Liver (tissue), 9 donors: ENCODE data around the gene EFNB3. TPM values are rescaled to one million over a fixed set of nuclear protein-coding genes. Genes with fewer than 3 reads are reported as not detected.

ENCODE experiments used
- DNase-seq: peaks from one replicate; pipeline ENCODE4 v3.0.0-alpha.2; 2017; ENCODE audit warnings: low spot score
- H3K27ac ChIP-seq, 2 donors: one replicate each; pipeline ENCODE4 v1.7.0; 2013; ENCODE audit warnings: inconsistent platforms in 2 of 2, low read length in 2 of 2, control low read depth in 1 of 2, low read depth in 1 of 2, mild to moderate bottlenecking in 1 of 2
- H3K27me3 ChIP-seq, 4 donors: one replicate each; pipeline versions ENCODE4 v1.6.1 to v1.7.0; 2013; ENCODE audit warnings: low read length in 3 of 4, inconsistent platforms in 1 of 4, mild to moderate bottlenecking in 1 of 4, moderate library complexity in 1 of 4; ENCODE audit not compliant: control insufficient read depth in 4 of 4, insufficient read depth in 4 of 4
- H3K36me3 ChIP-seq, 4 donors: one replicate each; pipeline versions ENCODE4 v1.6.1 to v1.7.0; 2013; ENCODE audit warnings: low read length in 3 of 4, mild to moderate bottlenecking in 3 of 4, low read depth in 1 of 4, moderate library complexity in 1 of 4; ENCODE audit not compliant: control insufficient read depth in 4 of 4, insufficient read depth in 3 of 4
- H3K4me1 ChIP-seq, 4 donors: one replicate each; pipeline versions ENCODE4 v1.6.1 to v1.7.0; 2013; ENCODE audit warnings: low read length in 3 of 4, mild to moderate bottlenecking in 3 of 4, moderate library complexity in 1 of 4; ENCODE audit not compliant: control insufficient read depth in 4 of 4, insufficient read depth in 4 of 4
- H3K4me3 ChIP-seq, 3 donors: one replicate each; pipeline versions ENCODE4 v1.6.1 to v1.7.0; 2013; ENCODE audit warnings: low read length in 3 of 3, control low read depth in 1 of 3, low read depth in 1 of 3, mild to moderate bottlenecking in 1 of 3
- H3K9ac ChIP-seq, 2 donors: one replicate each; pipeline ENCODE4 v1.7.0; 2013; ENCODE audit warnings: low read length in 2 of 2, mild to moderate bottlenecking in 2 of 2, moderate library complexity in 2 of 2, control low read depth in 1 of 2, low read depth in 1 of 2
- H3K9me3 ChIP-seq, 4 donors: one replicate each; pipeline versions ENCODE4 v1.6.1 to v1.7.0; 2013; ENCODE audit warnings: low read length in 3 of 4; ENCODE audit not compliant: control insufficient read depth in 4 of 4
- EGR1 ChIP-seq, 2 donors: IDR thresholded peaks; 2 replicates each; pipeline ENCODE4 v1.6.1; 2016 to 2018; ENCODE audit warnings: antibody characterized with exemption in 2 of 2, low read depth in 2 of 2
- FOXA1 ChIP-seq: IDR thresholded peaks from 2 replicates; pipeline ENCODE4 v1.6.1; 2016; ENCODE audit warnings: antibody characterized with exemption
- FOXA2 ChIP-seq: IDR thresholded peaks from 2 replicates; pipeline ENCODE4 v1.6.1; 2016; ENCODE audit warnings: antibody characterized with exemption
- GABPA ChIP-seq, 2 donors: IDR thresholded peaks in 1 of 2; conservative IDR thresholded peaks in 1 of 2; 2 replicates each; pipeline ENCODE4 v1.6.1; 2016; ENCODE audit warnings: antibody characterized with exemption in 2 of 2, mild to moderate bottlenecking in 1 of 2, moderate library complexity in 1 of 2
- HNF4A ChIP-seq, 2 donors: conservative IDR thresholded peaks; 2 replicates each; pipeline ENCODE4 v1.6.1; 2016; ENCODE audit warnings: antibody characterized with exemption in 2 of 2, mild to moderate bottlenecking in 2 of 2
- HNF4G ChIP-seq: IDR thresholded peaks from 2 replicates; pipeline ENCODE4 v1.6.1; 2016; ENCODE audit warnings: antibody characterized with exemption
- JUND ChIP-seq, 2 donors: IDR thresholded peaks; 2 replicates each; pipeline ENCODE4 v1.6.1; 2016; ENCODE audit warnings: antibody characterized with exemption in 2 of 2
- MAX ChIP-seq: IDR thresholded peaks from 2 replicates; pipeline ENCODE4 v1.6.1; 2016; ENCODE audit warnings: antibody characterized with exemption
- NR2F2 ChIP-seq: IDR thresholded peaks from 2 replicates; pipeline ENCODE4 v1.6.1; 2016; ENCODE audit warnings: antibody characterized with exemption
- RAD21 ChIP-seq, 2 donors: IDR thresholded peaks; 2 replicates each; pipeline ENCODE4 v1.6.1; 2016; ENCODE audit warnings: antibody characterized with exemption in 2 of 2, mild to moderate bottlenecking in 2 of 2
- RXRA ChIP-seq, 2 donors: IDR thresholded peaks; 2 replicates each; pipeline ENCODE4 v1.6.1; 2017 to 2018; ENCODE audit warnings: antibody characterized with exemption in 2 of 2, mild to moderate bottlenecking in 1 of 2
- SP1 ChIP-seq: IDR thresholded peaks from 2 replicates; pipeline ENCODE4 v1.6.1; 2018; ENCODE audit warnings: antibody characterized with exemption, mild to moderate bottlenecking
- TAF1 ChIP-seq: conservative IDR thresholded peaks from 2 replicates; pipeline ENCODE4 v1.6.1; 2016; ENCODE audit warnings: antibody characterized with exemption, mild to moderate bottlenecking
- YY1 ChIP-seq: IDR thresholded peaks from 2 replicates; pipeline ENCODE4 v1.6.1; 2016; ENCODE audit warnings: antibody characterized with exemption, mild to moderate bottlenecking
- WGBS: extraction: QIAGEN DNeasy Blood & Tissue Kit; methylation state at CpG from one replicate; pipeline ENCODE4 v1.1.7; 2013; 5-methylcytosine and 5-hydroxymethylcytosine counted together
- polyA plus RNA-seq, 2 donors: library from polyadenylated mRNA; stranded (reverse) in 1 of 2; unstranded in 1 of 2; fragments of 200-250 nt in 1 of 2; fragments of >200 nt in 1 of 2; fragmentation: Nextera tagmentation in 1 of 2; extraction: Ambion mirVana in 1 of 2; gene quantifications; one replicate each; pipeline versions ENCODE4 v1.2.1 to v1.2.3, GENCODE V29; 2013 to 2015
- total RNA-seq, 2 donors: library from RNA; depleted of rRNA; stranded (reverse); fragments of >200 nt; gene quantifications; one replicate each; pipeline ENCODE4 v1.2.3, GENCODE V29; 2014
- TF ChIP-seq, protein P1 (sequence below): IDR thresholded peaks from 2 replicates; pipeline ENCODE4 v1.6.1; 2016; ENCODE audit warnings: antibody characterized with exemption
- TF ChIP-seq, protein P2 (sequence below): fragments of 150-350 bp; IDR thresholded peaks from 2 replicates; pipeline ENCODE4 v1.5.1; 2017; ENCODE audit warnings: improper control_type of control experiment, low read depth, low read length; ENCODE audit not compliant: missing input control
- TF ChIP-seq, protein P3 (sequence below): IDR thresholded peaks from 2 replicates; pipeline ENCODE4 v1.6.1; 2016; ENCODE audit warnings: antibody characterized with exemption, mild to moderate bottlenecking
- TF ChIP-seq, protein P4 (sequence below): IDR thresholded peaks from 2 replicates; pipeline ENCODE4 v1.6.1; 2016; ENCODE audit warnings: antibody characterized with exemption
- donor health status: healthy.
- donor health status: healthy.
- donor health status: healthy.
- donor health status: healthy.
- donor health status: healthy.

The EFNB3 gene
- total and polyA plus RNA-seq, 4 donors: 0.19 to 0.80 (median 0.41) TPM

DNA sequence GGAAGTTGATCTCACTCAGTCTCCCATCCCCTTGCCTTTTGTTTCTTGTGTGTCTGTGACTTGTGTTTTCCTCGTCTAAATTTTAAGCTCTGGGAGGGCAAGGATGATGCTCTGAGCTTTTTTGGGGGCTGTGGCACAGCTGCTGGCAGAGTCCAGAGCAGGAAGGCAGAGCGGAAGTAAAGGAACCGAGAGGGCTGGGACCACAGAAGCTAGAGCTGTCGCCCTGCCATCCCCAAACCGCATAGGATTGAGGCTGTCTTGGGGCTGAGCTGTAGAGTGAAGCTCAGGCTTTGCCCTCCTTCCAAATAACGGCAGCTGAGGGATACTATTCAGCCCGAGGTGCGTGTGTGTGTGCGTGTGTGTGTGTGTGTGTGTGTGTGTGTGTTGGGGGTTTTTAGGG is 8.8 kb downstream of the EFNB3 start:
- no peak overlapping the region for H3K27ac ChIP-seq
- no peak for DNase-seq
- H3K27me3 ChIP-seq: peaks cover 0 to 27% (median 10%) of the 10 kb centered on the region in 4 donors
- no peaks in the 10 kb centered on the region for H3K9me3 ChIP-seq
- H3K4me1 ChIP-seq: peaks cover 3 to 14% (median 10%) of the 10 kb centered on the region in 4 donors
- H3K4me3 ChIP-seq: no peak overlapping the region
- no peak overlapping the region for H3K9ac ChIP-seq
- H3K36me3 ChIP-seq: no peaks in the 10 kb centered on the region
- TF ChIP-seq, protein P1, sequence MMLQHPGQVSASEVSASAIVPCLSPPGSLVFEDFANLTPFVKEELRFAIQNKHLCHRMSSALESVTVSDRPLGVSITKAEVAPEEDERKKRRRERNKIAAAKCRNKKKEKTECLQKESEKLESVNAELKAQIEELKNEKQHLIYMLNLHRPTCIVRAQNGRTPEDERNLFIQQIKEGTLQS: no peak
- TF ChIP-seq GABPA (IDR thresholded peaks at IDR 0.05 in 1 of 2, conservative IDR thresholded peaks at IDR 0.05 in 1 of 2): no peak
- TF ChIP-seq, protein P2, sequence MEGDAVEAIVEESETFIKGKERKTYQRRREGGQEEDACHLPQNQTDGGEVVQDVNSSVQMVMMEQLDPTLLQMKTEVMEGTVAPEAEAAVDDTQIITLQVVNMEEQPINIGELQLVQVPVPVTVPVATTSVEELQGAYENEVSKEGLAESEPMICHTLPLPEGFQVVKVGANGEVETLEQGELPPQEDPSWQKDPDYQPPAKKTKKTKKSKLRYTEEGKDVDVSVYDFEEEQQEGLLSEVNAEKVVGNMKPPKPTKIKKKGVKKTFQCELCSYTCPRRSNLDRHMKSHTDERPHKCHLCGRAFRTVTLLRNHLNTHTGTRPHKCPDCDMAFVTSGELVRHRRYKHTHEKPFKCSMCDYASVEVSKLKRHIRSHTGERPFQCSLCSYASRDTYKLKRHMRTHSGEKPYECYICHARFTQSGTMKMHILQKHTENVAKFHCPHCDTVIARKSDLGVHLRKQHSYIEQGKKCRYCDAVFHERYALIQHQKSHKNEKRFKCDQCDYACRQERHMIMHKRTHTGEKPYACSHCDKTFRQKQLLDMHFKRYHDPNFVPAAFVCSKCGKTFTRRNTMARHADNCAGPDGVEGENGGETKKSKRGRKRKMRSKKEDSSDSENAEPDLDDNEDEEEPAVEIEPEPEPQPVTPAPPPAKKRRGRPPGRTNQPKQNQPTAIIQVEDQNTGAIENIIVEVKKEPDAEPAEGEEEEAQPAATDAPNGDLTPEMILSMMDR: no peak
- no peak for TF ChIP-seq YY1
- no peak for TF ChIP-seq MAX
- TF ChIP-seq, protein P3, sequence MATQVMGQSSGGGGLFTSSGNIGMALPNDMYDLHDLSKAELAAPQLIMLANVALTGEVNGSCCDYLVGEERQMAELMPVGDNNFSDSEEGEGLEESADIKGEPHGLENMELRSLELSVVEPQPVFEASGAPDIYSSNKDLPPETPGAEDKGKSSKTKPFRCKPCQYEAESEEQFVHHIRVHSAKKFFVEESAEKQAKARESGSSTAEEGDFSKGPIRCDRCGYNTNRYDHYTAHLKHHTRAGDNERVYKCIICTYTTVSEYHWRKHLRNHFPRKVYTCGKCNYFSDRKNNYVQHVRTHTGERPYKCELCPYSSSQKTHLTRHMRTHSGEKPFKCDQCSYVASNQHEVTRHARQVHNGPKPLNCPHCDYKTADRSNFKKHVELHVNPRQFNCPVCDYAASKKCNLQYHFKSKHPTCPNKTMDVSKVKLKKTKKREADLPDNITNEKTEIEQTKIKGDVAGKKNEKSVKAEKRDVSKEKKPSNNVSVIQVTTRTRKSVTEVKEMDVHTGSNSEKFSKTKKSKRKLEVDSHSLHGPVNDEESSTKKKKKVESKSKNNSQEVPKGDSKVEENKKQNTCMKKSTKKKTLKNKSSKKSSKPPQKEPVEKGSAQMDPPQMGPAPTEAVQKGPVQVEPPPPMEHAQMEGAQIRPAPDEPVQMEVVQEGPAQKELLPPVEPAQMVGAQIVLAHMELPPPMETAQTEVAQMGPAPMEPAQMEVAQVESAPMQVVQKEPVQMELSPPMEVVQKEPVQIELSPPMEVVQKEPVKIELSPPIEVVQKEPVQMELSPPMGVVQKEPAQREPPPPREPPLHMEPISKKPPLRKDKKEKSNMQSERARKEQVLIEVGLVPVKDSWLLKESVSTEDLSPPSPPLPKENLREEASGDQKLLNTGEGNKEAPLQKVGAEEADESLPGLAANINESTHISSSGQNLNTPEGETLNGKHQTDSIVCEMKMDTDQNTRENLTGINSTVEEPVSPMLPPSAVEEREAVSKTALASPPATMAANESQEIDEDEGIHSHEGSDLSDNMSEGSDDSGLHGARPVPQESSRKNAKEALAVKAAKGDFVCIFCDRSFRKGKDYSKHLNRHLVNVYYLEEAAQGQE: no peak
- TF ChIP-seq NR2F2: no peak
- TF ChIP-seq, protein P4, sequence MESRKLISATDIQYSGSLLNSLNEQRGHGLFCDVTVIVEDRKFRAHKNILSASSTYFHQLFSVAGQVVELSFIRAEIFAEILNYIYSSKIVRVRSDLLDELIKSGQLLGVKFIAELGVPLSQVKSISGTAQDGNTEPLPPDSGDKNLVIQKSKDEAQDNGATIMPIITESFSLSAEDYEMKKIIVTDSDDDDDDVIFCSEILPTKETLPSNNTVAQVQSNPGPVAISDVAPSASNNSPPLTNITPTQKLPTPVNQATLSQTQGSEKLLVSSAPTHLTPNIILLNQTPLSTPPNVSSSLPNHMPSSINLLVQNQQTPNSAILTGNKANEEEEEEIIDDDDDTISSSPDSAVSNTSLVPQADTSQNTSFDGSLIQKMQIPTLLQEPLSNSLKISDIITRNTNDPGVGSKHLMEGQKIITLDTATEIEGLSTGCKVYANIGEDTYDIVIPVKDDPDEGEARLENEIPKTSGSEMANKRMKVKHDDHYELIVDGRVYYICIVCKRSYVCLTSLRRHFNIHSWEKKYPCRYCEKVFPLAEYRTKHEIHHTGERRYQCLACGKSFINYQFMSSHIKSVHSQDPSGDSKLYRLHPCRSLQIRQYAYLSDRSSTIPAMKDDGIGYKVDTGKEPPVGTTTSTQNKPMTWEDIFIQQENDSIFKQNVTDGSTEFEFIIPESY: no peak
- TF ChIP-seq HNF4A (conservative IDR thresholded peaks at IDR 0.05): no peak
- no peak for TF ChIP-seq SP1
- TF ChIP-seq FOXA2: no peak
- TF ChIP-seq EGR1 (IDR thresholded peaks at IDR 0.05; ENCODE audit: low read depth in 2 of 2): no peak
- no peak for TF ChIP-seq RAD21 (IDR thresholded peaks at IDR 0.05)
- no peak for TF ChIP-seq RXRA (IDR thresholded peaks at IDR 0.05)
- no peak for TF ChIP-seq TAF1
- TF ChIP-seq HNF4G: no peak
- no peak for TF ChIP-seq FOXA1
- no peak for TF ChIP-seq JUND (IDR thresholded peaks at IDR 0.05)
- 34% methylated on average over 9 of the region's 9 CpGs for WGBS
